ENCODE measurements around the gene ARHGAP28. TPM values are rescaled to one million over a fixed set of nuclear protein-coding genes. Genes with fewer than 3 reads are reported as not detected.
"Not testable (repeated sequence)": the region's sequence is repeated elsewhere in the genome, so short reads cannot be mapped to it uniquely, and the experiment has no call there.

The ARHGAP28 gene
- total RNA-seq, 2 donors from 2014 or later: 16.3 to 16.5 TPM

- Histone ChIP-seq H3K36me3 (replicated peaks in 1 of 2; ENCODE audit: insufficient read depth in 1 of 2, low read depth in 2 of 2) (no peaks in the 10 kb centered on the region), H3K4me3 (no peak overlapping the region), H3K4me1 (no peaks in the 10 kb centered on the region), H3K9me3 (no peaks in the 10 kb centered on the region), H3K27me3 (no peaks in the 10 kb centered on the region), H3K27ac (no peak overlapping the region)
- WGBS, 2 donors: 83 to 84% methylated on average over 11 of the region's 11 CpGs
- ATAC-seq (no peak), DNase-seq (peak in 1 of 4 donors; percentile 36)
- no peak for TF ChIP-seq CTCF (IDR thresholded peaks at IDR 0.05)
- intact Hi-C loops (cut with DNase I): no loop called here
Measured at GRCh38 chr18:6928359-6928758, 198.8 kb downstream of the ARHGAP28 start.

- 86 to 96% methylated on average over 38 to 45 of the region's 45 CpGs for WGBS, 2 donors
- Histone ChIP-seq H3K36me3 (replicated peaks in 1 of 2; ENCODE audit: insufficient read depth in 1 of 2, low read depth in 2 of 2) (no peaks in the 10 kb centered on the region), H3K27me3 (no peaks in the 10 kb centered on the region), H3K27ac (no peak overlapping the region), H3K9me3 (no peaks in the 10 kb centered on the region), H3K4me3 (no peak overlapping the region), H3K4me1 (no peaks in the 10 kb centered on the region)
- TF ChIP-seq POLR2A (IDR thresholded peaks at IDR 0.05) (peak in 1 of 3 donors; percentile 39), CTCF (IDR thresholded peaks at IDR 0.05) (no peak)
- DNase-seq (peak in 1 of 4 donors; percentile 70), ATAC-seq (peak; percentile 64)
- intact Hi-C loops (cut with DNase I): no loop called here
Measured at GRCh38 chr18:6929370-6930102, 200.0 kb downstream of the ARHGAP28 start.

GRCh38 chr18:6934859-6935258 lies 205.3 kb downstream of the ARHGAP28 start:
- Histone ChIP-seq H3K4me3 (no peak overlapping the region), H3K9me3 (no peaks in the 10 kb centered on the region), H3K27me3 (no peaks in the 10 kb centered on the region), H3K36me3 (replicated peaks in 1 of 2; ENCODE audit: insufficient read depth in 1 of 2, low read depth in 2 of 2) (no peaks in the 10 kb centered on the region), H3K27ac (no peak overlapping the region), H3K4me1 (peaks cover under 1% of the 10 kb centered on the region)
- intact Hi-C loops (cut with DNase I): no loop called here
- DNase-seq: no peak
- no peak for ATAC-seq
- TF ChIP-seq POLR2A (IDR thresholded peaks at IDR 0.05) (no peak), CTCF (IDR thresholded peaks at IDR 0.05) (no peak)
- WGBS, 2 donors: 92 to 100% methylated on average over 1 of the region's 1 CpG

- no peaks in the 10 kb centered on the region for H3K9me3 ChIP-seq
- H3K4me1 ChIP-seq: peaks cover 29% of the 10 kb centered on the region
- no peaks in the 10 kb centered on the region for H3K27me3 ChIP-seq
- ATAC-seq (no peak), DNase-seq (no peak)
- WGBS, 2 donors: 59 to 73% methylated on average over 7 of the region's 7 CpGs
- TF ChIP-seq CTCF (IDR thresholded peaks at IDR 0.05) (no peak), POLR2A (IDR thresholded peaks at IDR 0.05) (no peak)
- H3K4me3 ChIP-seq: no peak overlapping the region
- no peak overlapping the region for H3K27ac ChIP-seq
- intact Hi-C loops (cut with DNase I): no loop called here
- H3K36me3 ChIP-seq (replicated peaks in 1 of 2; ENCODE audit: insufficient read depth in 1 of 2, low read depth in 2 of 2): no peaks in the 10 kb centered on the region
Measured at GRCh38 chr18:6938003-6938402, 208.5 kb downstream of the ARHGAP28 start.

GRCh38 chr18:6938403-6938802 lies 208.9 kb downstream of the ARHGAP28 start:
- ATAC-seq; H3K27ac ChIP-seq; H3K27me3 ChIP-seq; DNase-seq; H3K36me3 ChIP-seq (replicated peaks in 1 of 2; ENCODE audit: insufficient read depth in 1 of 2, low read depth in 2 of 2); H3K9me3 ChIP-seq; intact Hi-C loops (cut with DNase I); H3K4me3 ChIP-seq: not testable (repeated sequence)
- H3K4me1 ChIP-seq: peaks cover 33% of the 10 kb centered on the region
- WGBS, 2 donors: 83 to 87% methylated on average over 2 of the region's 2 CpGs

Measured in body of pancreas (tissue), 4 donors.